ENCODE data around the gene ALDH3B2. TPM values are rescaled to one million over a fixed set of nuclear protein-coding genes. Genes with fewer than 3 reads are reported as not detected.
"Not testable (repeated sequence)": the region's sequence is repeated elsewhere in the genome, so short reads cannot be mapped to it uniquely, and the experiment has no call there.

ALDH3B2 gene
- total RNA-seq, 1 experiment from 2014 or later, result not detected

DNA sequence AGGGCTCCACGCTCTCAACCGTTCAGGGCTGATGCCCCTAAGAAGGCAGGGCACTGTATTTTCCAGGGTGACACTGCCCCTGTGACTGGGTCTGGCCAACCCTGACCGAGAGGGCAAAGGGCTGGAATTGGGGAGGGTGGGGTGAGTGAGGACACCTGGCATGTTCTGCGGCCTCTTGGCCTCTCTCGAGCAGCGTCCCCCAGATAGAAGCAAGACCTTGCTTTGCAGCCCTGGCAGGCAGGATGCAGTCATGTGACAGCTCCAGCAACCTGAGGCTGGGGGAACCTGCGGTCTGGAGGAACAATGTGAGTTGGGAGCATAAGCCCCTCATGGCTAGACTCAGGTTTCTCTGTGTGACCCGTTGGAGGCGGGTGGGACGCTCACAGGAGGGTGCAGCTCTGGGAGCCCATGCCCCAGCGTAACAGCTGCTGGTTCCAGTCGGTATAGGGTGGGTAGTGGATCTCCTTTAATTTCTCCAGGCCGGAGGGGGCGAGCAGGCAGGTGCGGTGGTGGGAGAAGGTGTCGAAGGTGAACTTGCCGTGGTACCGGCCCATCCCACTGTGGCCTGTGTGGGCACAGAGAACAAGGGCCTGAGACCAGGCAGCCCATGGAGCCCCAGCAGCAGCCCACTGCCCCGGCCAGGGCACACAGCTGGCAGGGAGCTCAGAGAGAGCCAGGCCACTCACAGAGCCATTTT lies 11.4 kb downstream of the ALDH3B2 start:
- DNase-seq (ENCODE audit: low read depth), result no peak

DNA sequence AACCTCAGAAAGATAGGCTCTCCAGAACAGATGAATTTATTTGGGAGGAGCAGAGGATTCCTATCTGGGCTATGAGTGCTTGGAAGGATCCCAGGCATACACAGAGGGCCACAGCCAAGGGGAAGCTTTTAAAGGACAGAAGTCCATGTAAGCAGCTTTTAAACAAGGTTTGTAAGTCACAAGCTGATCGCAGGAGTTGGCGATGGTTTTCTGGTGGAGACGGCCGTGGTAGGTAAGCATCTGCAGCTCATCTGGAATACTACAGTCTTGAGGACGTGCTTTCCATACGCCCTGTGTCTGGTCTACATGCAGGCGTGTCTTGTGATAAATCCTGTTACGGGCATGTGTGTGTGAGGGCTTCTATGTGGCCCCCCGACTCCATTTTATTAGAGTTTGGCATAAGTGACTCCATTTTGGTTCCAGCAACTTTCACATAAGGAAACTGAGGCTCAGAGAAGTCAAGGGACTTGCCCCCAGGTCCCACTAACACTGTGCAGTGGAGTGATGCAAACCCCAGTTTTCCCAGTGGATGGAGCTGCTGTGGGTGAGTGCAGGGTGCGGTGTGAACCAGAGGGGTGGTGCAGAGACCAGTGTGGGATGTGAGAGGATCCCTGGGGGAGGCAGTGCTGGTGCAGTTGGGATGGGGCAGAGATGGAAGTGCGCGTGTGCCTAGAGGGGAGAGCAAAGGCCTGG lies 12.1 kb downstream of the ALDH3B2 start:
- DNase-seq (ENCODE audit: low read depth), result no peak

DNA sequence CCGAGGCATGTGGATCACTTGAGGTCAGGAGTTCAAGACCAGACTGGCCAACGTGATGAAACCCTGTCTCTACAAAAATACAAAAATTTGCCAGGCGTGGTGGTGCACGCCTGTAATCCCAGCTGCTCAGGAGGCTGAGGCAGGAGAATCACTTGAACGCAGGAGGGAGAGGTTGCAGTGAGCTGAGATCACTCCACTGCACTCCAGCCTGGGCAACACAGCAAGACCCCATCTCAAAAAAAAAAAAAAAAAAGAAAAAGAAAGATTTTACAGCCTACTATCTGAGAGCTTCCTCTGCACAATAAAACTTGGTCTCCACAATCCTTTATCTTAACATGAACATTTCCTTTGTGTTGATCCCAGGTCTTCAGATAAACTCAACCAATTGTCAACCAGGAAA lies 13.7 kb downstream of the ALDH3B2 start:
- not testable (repeated sequence) for DNase-seq (ENCODE audit: low read depth)

DNA sequence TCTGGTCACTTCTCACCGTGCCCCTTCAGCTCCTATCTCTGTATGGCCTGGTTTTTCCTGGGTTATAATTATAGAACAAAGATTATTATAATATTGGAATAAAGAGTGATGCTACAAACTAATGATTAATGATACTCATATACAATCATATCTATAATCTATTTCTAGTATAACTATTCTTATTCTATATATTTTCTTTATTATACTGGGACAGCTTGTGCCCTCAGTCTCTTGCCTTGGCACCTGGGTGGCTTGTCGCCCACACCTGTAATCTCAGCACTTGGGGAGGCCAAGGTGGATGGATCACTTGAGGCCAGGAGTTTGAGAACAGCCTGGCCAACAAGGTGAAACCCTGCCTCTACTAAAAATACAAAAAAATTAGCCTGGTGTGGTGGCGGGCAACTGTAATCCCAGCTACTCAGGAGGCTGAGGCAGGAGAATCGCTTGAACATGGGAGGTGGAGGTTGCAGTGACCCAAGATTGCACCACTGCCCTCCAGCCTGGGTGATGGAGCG lies 14.7 kb downstream of the ALDH3B2 start:
- DNase-seq (ENCODE audit: low read depth), result not testable (repeated sequence)

DNA sequence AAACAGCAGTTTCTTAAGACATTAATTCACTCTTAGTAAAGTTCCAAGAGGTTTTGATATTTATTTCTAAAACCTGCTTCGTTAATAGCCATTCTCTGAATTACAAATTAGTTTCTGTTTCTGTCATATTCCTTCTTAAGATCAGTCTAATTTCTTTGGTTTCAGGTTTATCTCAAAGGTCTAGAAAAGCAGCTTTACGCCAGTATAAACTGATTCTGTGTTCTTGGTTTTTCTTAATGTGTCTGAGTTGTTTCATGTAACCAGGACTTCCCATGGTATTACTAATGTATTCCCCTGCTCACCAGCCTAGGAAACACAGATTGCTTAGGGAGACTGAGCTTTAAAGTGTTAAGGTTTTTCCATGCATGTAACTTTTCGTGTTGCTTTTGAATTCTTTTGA lies 17.1 kb downstream of the ALDH3B2 start:
- no peak for DNase-seq (ENCODE audit: low read depth)

GRCh38 chr11:67656278-67656922 lies 18.0 kb downstream of the ALDH3B2 start:
- no peak for DNase-seq (ENCODE audit: low read depth)

- DNase-seq (ENCODE audit: low read depth), result no peak
Observed at GRCh38 chr11:67654225-67654624, 20.2 kb downstream of the ALDH3B2 start.

DNA sequence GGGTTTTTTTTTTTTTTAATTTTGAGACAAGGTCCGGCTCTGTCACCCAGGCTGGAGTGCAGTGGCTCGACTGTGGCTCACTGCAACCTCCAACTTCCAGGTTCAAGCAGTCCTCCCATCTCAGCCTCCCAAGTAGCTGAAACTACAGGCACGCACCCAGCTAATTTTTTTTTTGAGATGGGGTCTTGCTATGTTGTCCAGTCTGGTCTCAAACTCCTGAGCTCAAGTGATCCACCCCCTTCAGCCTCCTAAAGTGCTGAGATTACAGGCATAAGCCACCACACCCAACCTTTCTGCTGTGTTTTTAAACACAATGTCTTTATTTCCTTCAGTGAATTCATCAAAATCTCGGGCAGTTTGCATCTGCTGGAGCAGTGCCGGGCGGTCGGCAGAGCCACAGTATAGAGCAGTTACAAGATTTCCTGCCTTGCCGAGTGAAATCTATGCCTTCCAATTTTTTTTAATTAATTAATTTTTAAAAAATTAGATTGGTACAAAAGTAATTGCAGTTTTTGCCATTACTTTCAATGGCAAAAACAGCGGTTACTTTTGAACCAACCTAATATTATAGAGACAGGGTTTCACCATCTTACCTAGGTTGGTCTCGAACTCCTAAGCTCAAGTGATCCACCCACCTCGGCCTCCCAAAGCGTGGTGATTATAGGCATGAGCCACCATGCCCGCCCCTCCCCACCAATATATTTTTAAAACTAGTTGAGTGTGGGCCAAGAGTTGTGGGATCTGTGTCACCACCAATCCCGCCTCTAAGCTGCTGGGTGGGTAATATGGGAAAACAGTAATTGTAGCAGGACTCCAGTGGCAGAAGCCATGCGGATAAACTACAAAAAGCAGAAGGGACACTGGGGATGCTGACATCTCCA lies 21.2 kb downstream of the ALDH3B2 start:
- no peak for DNase-seq (ENCODE audit: low read depth)

DNA sequence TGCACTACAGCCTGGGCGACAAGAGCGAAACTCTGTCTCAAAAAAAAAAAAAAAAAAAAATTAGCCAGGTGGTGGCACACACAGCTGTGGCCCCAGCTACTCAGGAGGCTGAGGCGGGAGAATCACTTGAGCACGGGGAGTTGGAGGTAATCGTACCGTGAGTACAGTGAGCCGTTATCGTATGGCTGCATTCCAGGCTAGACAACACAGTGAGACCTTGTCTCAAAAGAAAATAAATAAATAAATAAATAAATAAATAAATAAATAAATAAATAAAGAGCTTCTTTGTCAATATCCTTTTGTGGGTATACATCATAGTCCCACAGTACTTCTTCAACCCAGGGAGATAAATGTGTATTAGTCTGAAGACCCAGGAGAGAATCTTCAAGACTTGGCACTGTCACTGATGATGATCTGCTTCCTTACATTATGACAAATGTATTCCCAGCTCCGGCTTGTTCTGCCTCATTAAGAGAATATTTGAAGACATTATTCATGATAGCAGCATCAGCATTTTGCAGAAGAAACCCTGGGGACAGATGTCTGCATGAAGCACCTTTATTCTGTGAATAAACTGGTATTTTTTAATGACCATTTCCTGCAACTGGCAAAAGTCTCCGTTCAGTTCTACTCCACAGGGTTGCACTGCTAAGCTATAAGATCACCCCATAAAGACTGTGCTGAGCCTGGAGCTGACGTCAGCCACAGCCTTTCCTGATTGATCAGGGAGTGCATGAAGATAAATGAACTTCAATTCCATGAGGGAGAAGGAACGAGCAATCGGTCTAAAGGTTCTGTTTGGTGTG lies 22.2 kb downstream of the ALDH3B2 start:
- no peak for DNase-seq (ENCODE audit: low read depth)

DNA sequence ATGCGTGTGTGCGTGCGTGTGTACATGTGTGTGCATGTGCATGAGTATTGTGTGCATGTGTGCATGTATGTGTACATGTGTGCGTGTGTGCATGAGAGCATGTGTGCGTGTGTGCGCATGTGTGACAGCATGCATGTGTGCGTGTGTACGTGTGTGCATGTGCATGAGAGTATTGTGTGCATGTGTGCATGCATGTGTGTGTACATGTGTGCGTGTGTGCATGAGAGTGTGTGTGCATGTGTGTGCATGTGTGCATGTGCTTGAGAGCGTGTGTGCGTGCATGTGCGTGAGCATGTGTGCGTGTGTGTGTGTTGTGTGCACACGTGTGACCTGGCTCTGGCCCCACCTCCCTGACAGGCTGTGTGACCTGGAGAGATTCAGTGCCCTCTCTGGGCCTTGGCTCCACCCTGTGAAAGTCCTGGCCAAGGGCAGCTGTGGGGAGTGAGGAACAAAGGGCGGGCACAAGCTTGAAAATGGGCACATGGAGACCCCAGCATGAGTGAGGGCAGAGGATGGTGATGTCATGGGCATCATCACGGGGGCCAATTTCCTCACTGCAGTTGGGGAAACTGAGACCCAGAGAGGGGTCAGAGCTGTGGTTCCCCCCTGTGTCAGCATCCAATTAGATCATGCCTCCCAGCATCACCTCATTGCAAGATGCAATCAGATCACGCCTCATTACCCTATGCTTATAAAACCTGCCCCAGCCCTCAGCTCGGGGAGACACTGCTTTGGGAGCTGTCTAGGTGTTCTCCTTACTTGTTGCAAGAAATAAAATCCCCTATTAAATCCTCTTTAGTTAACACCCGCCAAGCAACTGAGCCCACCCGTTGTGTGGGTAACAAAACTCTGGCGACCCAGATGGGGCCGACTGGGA lies 24.6 kb downstream of the ALDH3B2 start:
- DNase-seq (ENCODE audit: low read depth), result no peak

DNA sequence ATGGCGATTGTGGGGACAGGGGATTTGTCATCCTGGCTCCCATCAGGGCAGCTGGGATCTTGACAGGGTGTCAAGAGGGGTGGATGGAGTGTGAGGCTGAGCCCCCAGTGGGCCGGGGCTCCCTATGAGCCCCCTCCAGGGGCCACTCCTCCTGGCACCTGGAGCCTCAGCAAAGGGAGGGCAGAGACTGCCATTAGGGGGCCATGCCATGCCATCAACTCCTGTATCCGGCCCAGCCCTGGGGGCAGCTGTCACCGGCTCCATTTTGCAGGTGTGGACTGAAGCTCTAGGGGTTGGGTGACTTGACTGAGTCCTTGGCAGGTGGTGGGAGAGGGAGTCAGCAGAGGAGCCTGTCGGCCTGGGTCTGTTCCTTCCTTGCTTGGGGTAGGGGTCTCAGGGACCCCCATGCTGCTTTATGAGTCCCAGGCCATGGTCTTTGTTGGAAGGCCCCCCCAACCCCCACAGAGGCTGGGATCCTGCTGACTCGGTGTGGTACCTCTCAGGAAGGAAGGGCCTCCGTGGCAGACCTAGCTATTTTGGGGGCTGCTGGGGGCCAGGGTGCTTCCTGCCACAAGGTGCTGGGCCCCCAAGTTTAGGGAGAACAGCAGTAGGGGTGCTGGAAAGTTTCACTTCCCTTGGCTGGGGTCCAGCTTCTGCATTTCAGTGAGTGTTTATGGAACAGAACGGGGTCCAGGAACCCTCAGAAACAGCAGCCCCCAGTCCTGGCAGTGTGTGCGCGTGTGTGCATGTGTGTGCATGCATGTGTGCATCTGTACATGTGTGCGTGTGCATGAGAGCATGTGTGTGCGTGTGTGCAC lies 25.4 kb downstream of the ALDH3B2 start:
- DNase-seq (ENCODE audit: low read depth), result no peak

- peak; percentile 49 for DNase-seq (ENCODE audit: low read depth)
Observed at GRCh38 chr11:67648140-67648795, 26.2 kb downstream of the ALDH3B2 start.

DNA sequence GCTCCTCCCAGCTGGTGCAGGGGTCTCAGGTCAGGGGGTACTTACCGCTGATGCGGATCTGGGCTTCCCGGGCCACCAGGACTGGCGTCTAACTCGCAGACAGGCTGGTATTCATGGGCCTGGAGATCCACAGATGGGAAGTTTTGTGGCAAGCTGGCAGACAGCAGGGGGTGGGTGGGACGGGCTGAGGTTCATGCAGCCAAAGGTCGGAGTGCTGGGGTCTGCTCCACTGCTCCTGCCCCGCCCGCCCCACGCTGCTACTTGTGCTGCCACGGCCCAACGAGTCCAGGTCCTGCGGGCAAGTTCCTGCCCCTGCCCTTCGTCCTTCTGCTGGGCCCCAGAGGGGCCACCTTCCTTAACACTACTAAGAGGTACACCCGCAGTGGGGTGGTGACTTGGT lies 27.0 kb downstream of the ALDH3B2 start:
- no peak for DNase-seq (ENCODE audit: low read depth)

- no peak for DNase-seq (ENCODE audit: low read depth)
Observed at GRCh38 chr11:67646535-67647336, 27.7 kb downstream of the ALDH3B2 start.

DNA sequence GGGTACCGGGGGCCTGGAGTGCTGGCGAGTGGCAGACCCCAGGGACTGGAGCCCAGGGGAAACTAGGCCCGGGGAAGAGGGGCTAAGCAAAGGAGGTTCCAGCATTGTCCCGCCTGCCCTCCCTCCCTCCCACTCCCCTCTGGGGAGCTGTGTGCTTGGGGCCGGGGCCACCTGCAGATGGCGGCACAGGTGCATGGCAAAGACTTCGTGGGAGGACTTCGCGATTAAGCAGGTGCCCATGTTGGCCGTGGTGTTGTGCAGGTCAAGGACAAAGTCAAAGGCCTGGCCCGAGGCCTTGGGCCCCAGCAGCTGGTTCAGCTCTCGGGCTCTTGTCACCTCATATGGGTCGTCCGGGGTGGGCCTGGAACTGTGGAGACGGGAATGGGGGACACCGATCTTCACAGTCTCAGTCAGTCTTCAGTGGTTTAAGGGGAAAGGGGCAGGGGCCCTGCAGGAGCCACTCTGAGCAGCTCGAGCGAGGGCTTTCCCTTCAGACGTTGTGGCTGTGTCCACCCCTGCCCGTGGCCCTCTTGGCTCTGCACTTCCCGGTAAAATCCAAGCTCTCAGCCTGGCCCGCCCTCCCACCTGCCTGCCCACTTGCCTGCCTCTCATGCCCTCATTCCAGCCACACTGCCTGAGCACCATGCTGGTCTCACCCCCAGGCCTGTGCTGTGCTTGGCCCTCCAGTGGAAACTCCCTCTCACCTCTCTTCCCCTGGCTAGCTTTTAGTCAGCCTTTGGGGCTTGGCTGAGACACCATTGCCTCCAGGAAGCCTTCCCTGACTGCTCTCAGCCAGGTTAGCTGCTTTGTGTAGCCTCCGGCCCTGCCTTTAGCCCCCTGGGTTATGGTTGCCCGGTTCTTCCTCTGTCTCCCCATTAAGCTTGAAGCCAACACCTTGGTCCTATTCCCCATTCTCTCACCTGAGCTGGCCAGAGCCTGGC lies 28.6 kb downstream of the ALDH3B2 start:
- no peak for DNase-seq (ENCODE audit: low read depth)
